Measurements from ENCODE around the gene CACHD1. TPM values are rescaled to one million over a fixed set of nuclear protein-coding genes. Genes with fewer than 3 reads are reported as not detected.
A peak's percentile ranks its signal among the peaks of the same experiment; 100 is the strongest.

The CACHD1 gene
- total and polyA plus RNA-seq, 8 donors = 11.3 to 38.0 (median 32.7) TPM

DNA sequence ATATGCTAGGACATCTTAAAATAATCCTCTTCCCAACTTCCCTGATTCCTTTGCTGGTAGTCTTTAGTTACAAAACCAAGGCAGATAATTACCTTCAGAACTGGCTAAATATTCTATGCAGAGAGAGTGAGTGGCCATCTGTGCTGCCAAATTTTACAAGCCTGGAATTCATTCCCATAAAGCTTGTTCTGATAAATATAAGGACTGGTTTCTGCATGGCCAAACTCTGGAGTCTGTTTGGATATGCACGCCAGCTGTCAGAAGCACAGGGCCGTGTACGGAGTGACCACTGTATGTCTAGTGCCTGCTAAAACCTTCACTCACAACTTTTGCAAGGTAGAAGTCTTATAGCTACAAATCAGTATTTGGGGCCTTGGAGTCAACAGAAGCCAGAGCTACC, 208.4 kb downstream of the CACHD1 start:
- no peaks in the 10 kb centered on the region for H3K4me1 ChIP-seq
- H3K36me3 ChIP-seq = peaks cover 0 to 39% of the 10 kb centered on the region in 2 donors
- no peak overlapping the region for H3K4me3 ChIP-seq
- intact Hi-C loops (cut with DNase I) = loop anchor here in 1 of 2 donors (10.0 kb wide), 1 partner anchor 414 kb away; no protein-coding TSS in a partner anchor
- no peaks in the 10 kb centered on the region for H3K27me3 ChIP-seq
- H3K9me3 ChIP-seq = no peaks in the 10 kb centered on the region
- peak in 1 of 4 donors; percentile 27 for DNase-seq
- no peak overlapping the region for H3K27ac ChIP-seq
- TF ChIP-seq, protein P1, sequence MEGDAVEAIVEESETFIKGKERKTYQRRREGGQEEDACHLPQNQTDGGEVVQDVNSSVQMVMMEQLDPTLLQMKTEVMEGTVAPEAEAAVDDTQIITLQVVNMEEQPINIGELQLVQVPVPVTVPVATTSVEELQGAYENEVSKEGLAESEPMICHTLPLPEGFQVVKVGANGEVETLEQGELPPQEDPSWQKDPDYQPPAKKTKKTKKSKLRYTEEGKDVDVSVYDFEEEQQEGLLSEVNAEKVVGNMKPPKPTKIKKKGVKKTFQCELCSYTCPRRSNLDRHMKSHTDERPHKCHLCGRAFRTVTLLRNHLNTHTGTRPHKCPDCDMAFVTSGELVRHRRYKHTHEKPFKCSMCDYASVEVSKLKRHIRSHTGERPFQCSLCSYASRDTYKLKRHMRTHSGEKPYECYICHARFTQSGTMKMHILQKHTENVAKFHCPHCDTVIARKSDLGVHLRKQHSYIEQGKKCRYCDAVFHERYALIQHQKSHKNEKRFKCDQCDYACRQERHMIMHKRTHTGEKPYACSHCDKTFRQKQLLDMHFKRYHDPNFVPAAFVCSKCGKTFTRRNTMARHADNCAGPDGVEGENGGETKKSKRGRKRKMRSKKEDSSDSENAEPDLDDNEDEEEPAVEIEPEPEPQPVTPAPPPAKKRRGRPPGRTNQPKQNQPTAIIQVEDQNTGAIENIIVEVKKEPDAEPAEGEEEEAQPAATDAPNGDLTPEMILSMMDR (IDR thresholded peaks at IDR 0.05) = no peak
- no peak for ATAC-seq

DNA sequence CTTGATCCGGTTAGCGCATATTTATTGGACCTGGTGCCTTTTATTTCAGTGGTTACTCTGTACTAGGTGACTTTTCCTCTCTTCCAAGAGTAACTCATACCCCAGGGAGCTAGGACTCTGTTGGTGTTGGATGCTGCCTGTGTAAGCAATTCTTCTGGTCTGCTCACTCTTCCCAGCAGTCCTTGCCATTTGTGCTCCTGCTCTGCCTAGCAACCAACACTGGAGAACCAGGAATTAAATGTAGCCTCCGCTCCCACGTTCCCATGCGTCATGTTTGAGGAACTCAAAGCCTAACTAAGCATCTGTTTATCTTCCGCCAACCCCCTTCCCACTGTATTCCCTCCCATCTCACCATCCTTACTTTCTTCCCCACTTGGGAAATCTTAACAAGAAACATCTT, 209.2 kb downstream of the CACHD1 start:
- TF ChIP-seq, protein P1 (IDR thresholded peaks at IDR 0.05) = no peak
- no peak for ATAC-seq
- Histone ChIP-seq H3K4me3 (no peak overlapping the region), H3K27ac (no peak overlapping the region), H3K9me3 (no peaks in the 10 kb centered on the region), H3K36me3 (peaks cover 0 to 43% of the 10 kb centered on the region in 2 donors), H3K4me1 (no peaks in the 10 kb centered on the region), H3K27me3 (no peaks in the 10 kb centered on the region)
- DNase-seq = no peak
- intact Hi-C loops (cut with DNase I) = loop anchor here in 1 of 2 donors (10.0 kb wide), 1 partner anchor 414 kb away; no protein-coding TSS in a partner anchor

DNA sequence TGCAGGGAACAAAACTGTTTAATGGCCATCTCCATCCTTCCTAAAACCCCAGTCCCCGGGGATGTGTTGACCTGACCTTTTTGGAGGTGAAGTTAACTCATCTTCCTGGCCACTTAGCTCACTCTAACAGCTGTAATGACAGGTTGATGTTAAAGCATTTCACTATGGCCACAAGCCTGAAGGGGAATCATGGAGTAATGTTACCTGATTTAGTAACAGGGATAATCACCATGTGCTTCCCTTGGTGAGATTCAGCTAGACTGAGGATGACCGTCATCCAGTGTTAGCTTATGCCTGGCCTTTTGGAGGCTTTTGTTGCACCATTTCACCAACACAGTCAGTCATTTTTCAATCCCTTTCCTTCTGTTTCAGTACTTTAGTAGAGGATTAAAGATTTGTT, 210.7 kb downstream of the CACHD1 start:
- Histone ChIP-seq H3K27me3 (no peaks in the 10 kb centered on the region), H3K36me3 (peaks cover 0 to 43% of the 10 kb centered on the region in 2 donors), H3K4me1 (no peaks in the 10 kb centered on the region), H3K27ac (no peak overlapping the region), H3K4me3 (no peak overlapping the region), H3K9me3 (no peaks in the 10 kb centered on the region)
- TF ChIP-seq, protein P1 (IDR thresholded peaks at IDR 0.05) = no peak
- intact Hi-C loops (cut with DNase I) = no loop called here
- DNase-seq (no peak), ATAC-seq (no peak)

DNA sequence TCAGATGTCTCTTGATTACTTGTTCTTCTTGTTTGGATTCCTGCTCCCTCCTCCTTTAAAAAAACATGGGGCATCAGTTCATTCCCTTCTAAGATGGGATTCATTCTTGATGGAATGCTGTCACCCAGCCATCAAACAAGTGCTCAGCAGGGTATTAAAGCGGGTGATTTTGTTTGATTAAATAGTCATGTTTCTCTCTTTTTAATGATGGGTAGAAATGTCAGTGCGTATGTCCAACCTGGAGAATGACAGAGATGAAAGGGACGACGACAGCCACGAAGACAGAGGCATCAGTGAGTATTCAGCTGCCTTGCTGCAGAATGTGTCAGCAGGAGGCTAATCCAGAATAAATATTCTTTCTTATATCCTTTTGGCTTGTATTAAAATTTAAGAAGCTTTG, 211.1 kb downstream of the CACHD1 start:
- ATAC-seq (no peak), DNase-seq (no peak)
- H3K27me3 ChIP-seq = no peaks in the 10 kb centered on the region
- H3K9me3 ChIP-seq = no peaks in the 10 kb centered on the region
- no peak overlapping the region for H3K27ac ChIP-seq
- H3K36me3 ChIP-seq = peaks cover 0 to 43% of the 10 kb centered on the region in 2 donors
- H3K4me1 ChIP-seq = peaks cover 0 to 4% of the 10 kb centered on the region in 2 donors
- no peak overlapping the region for H3K4me3 ChIP-seq
- TF ChIP-seq, protein P1 (IDR thresholded peaks at IDR 0.05) = no peak
- intact Hi-C loops (cut with DNase I) = no loop called here

DNA sequence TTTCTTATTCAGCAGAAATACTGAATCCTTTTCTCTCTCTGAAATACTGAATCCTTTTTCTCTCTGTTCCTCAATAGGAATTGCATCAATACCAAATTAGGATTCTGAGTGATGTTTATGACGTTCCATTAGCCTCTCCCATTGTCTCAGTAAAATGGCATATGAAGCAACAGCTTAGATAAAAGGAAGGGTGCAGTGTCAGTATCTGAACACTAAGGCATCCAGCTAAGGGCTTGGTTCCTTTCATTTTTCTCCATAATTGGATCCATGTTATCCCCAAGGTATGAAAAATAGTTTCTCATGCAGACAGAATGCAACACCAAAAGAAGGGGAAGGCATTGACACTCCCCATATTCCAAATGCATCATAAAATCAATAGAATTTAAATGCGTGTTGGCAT, 213.5 kb downstream of the CACHD1 start:
- no peak for ATAC-seq
- Histone ChIP-seq H3K27me3 (no peaks in the 10 kb centered on the region), H3K4me1 (peaks cover 5 to 22% of the 10 kb centered on the region in 2 donors), H3K27ac (no peak overlapping the region), H3K36me3 (peaks cover 0 to 43% of the 10 kb centered on the region in 2 donors), H3K4me3 (no peak overlapping the region), H3K9me3 (no peaks in the 10 kb centered on the region)
- no peak for DNase-seq
- intact Hi-C loops (cut with DNase I) = no loop called here
- TF ChIP-seq, protein P1 (IDR thresholded peaks at IDR 0.05) = no peak
